Measurements from ENCODE around the gene SAAL1.

Gene SAAL1

DNA sequence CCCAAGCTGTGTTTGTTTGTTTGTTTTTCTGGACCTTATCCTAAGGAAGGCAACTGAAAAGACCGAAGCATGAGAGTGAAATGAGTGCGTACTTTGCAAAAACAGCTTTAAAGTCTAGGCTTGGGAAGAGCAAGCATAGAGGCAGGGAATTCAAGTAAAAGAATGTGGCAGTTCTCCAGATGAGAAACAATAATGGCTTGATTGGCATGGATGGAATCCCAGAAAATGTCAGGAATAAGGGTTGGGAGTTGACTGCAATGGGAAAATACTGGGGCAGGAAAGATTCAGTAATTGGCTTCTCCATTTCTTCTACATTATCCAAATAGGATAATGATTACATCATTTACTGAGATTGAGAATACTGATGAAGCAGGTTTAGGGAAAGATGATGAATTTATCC lies 17.5 kb downstream of the SAAL1 start:
- DNase-seq (ENCODE audit: low spot score): no peak

DNA sequence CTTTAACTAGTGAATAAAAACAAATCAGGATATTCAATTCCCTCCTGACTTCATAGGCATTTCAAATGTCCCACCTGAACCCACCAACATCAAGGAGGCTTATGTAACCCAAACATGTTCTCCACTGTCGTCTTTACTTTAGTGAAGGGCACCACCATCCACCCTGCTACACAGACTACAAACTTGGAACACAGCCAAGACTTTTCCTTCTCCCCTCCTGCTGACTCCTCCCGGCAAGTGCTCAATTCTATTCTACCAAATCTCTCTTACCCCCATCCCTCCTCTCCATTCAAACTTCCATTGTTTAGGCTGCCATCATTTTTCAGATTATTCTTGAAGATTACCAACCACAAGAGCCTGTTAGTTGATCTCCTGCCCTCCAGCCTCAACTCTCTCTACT lies 24.3 kb downstream of the SAAL1 start:
- DNase-seq (ENCODE audit: low spot score): no peak

GRCh38 chr11:18080451-18080850 lies 25.4 kb downstream of the SAAL1 start:
- DNase-seq (ENCODE audit: low spot score): no peak

DNA sequence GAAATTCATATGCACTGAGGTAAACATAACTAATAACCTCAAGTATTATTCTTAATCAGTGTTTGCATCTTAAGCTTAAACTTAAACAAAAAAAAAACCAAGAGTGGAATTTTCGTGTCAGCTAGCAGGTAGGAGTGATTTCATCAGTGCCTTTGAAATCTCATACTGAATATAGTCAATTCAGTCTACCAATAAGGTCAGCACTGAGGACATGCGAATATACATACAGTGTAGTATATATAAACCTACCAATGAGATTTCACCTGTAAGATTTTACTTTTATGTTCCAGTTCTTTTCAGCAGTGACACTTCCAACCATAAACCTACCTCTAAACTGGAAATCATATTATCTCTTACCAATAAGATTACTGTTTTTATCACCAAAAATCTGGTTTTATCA lies 27.0 kb downstream of the SAAL1 start:
- no peak for DNase-seq (ENCODE audit: low spot score)

DNA sequence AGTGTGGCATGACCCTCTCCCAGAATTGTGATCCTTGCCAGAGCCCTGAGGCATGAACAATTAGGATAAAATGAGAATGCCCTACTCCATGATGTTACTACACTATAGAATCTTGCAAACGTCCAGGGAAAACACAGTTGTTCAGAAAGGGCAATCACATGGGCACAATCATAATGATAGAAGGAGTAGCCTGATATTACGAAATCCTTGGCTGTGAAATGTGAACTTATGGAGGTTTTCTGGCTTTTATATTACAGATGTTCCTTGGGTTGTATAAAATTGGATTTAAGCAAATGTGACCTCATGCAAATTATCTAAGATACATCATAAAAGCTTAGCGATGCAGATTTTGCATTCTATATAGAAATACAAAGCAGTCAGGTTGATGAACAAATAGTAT lies 30.4 kb downstream of the SAAL1 start:
- DNase-seq (ENCODE audit: low spot score): no peak

- no peak for DNase-seq (ENCODE audit: low spot score)
Measured at GRCh38 chr11:18071098-18071705, 34.7 kb downstream of the SAAL1 start.

GRCh38 chr11:18067372-18067771 lies 38.5 kb downstream of the SAAL1 start:
- no peak for DNase-seq (ENCODE audit: low spot score)

DNA sequence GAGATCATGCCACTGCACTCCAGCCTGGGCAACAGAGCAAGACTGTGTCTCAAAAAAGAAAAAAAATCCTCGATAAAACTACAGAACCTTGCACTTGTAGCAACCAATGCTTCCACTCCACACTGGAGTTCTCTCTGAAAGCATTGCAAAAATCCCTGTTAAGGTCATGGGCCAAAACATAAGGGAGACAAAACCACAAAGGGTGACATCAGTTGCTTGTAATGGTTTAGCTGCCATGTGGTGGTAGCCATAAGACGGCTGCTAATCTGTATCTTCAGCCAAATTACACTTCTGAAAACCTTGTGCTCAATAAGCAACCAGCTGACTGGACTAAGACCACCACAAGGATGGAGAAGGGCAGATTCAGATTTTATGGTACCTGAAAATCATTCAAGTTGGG lies 39.3 kb downstream of the SAAL1 start:
- no peak for DNase-seq (ENCODE audit: low spot score)

DNA sequence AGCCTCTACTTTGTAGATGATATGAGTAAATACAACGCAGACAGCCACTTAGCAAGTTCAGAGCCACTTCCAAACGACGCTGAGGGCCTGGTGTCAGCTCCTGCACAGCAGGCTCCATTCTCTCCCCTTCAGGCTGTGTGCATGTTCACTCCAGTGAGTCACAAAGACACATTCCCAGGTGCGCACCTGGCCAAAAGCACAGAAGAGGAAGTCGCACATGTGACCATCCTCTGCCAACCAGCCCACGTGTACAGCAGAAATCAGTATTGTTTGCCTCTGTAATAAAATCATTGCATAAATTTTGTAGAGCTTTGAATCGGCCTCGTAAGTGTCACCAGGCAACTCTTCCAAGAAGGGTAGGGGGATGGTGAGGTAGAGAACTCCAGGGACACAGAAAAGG lies 40.3 kb downstream of the SAAL1 start:
- DNase-seq (ENCODE audit: low spot score): no peak

- DNase-seq (ENCODE audit: low spot score): no peak
Measured at GRCh38 chr11:18064450-18065054, 41.3 kb downstream of the SAAL1 start.

DNA sequence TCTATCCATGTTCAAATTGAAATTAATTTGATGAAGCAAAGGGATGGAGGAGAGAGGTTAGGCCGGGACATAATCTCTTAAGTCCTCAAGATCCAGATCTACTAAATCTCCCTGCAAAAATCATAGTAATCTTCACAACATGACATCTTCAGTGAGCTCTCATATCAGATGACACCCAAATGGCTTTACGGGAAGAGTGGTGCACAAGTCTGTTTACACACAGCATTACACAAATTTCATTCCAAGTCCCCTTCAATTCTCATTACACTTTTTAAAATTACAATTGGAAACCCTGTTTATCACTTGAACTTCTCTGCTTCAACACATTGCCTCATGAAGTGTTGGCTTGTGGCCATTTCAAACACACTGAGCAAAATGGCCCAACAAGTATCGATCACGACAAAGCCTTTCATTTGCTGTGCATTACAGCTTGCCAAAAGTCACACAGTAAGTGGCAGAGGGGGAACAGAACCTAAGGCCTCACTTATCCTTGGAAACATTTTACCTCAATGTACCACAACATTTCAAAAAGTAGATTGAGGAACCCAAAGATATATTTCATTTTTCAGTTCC lies 41.9 kb downstream of the SAAL1 start:
- DNase-seq (ENCODE audit: low spot score): no peak

GRCh38 chr11:18063125-18063524 lies 42.8 kb downstream of the SAAL1 start:
- no peak for DNase-seq (ENCODE audit: low spot score)

DNA sequence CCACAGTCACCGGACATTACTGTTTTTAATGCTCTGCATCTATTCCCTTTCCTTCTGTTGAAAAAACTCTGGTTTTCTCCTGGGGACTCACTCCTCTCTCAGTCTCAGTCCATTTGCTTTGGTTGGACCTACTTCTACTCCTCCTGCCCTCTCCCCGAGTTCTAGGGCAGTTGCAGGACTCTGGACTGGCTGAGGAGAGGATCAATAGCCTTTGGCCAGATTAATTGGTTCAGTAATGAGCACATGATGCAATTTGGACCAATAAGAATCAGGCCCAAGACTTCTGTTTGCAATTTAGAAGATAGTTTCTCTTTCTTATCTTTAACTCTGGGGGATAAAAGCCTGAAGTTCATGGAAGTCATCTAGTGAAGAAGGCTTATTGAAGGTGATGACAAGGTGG lies 44.5 kb downstream of the SAAL1 start:
- DNase-seq (ENCODE audit: low spot score): no peak

GRCh38 chr11:18056561-18057181 lies 49.2 kb downstream of the SAAL1 start:
- no peak for DNase-seq (ENCODE audit: low spot score)

- no peak for DNase-seq (ENCODE audit: low spot score)
Measured at GRCh38 chr11:18054511-18055103, 51.3 kb downstream of the SAAL1 start.

- no peak for DNase-seq (ENCODE audit: low spot score)
Measured at GRCh38 chr11:18050848-18051247, 55.0 kb downstream of the SAAL1 start.

DNA sequence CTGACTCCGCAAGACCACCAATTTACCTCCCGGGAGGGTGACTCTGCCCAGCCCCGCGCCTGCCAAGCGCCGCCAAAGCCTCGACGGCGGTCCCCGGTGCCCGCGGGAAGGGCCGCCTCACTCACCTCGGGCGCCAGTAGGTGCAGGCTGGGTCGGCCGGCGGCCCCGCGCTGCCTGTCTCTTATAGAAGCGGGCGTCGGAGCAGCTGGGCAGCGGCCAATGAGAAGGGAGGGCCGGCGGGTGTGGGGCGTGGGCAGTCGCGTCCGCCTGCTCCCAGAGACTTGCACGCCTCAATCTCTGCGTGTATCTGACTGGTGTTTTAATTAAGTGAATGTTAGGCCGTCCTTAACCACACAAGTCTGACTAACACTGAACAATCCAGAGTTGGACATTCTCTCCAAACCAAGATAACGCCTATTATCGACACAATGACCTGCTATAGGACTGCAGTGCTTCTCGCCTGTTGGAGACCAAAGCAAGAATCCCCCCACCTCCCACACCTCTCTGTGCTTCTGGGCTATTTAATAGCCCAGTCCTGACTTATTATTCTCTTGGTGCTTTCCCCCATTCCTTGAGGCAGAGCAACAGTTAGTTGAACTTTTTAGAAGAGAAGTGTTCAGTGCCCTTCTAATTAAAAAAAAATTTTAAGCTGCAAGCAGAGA lies 59.6 kb downstream of the SAAL1 start, which contains the start of gene TPH1:
Gene TPH1 (minus strand): TSS at position 154 of the 662 bp plus-strand sequence. CDS start 5,507 bp downstream, outside the sequence.
- no peak for DNase-seq (ENCODE audit: low spot score)

- no peak for DNase-seq (ENCODE audit: low spot score)
Measured at GRCh38 chr11:18036456-18036855, 69.4 kb downstream of the SAAL1 start.
